Ishikawa (cell line): ENCODE results near the gene IFTAP.

Source experiments
- CEBPB ChIP-seq: IDR thresholded peaks from 2 replicates; pipeline ENCODE4 v1.6.1; 2012
- CREB1 ChIP-seq: IDR thresholded peaks from 2 replicates; pipeline ENCODE4 v1.6.1; 2012; ENCODE audit warnings: low read depth
- MAX ChIP-seq: IDR thresholded peaks from 2 replicates; pipeline ENCODE4 v1.6.1; 2012
- RAD21 ChIP-seq: IDR thresholded peaks from 2 replicates; pipeline ENCODE4 v1.6.1; 2012; ENCODE audit warnings: low read depth
- REST ChIP-seq: IDR thresholded peaks from 2 replicates; pipeline ENCODE4 v1.6.1; 2012; ENCODE audit warnings: low read depth, mild to moderate bottlenecking
- USF1 ChIP-seq: IDR thresholded peaks from 2 replicates; pipeline ENCODE4 v1.6.1; 2012

GRCh38 chr11:36574486-36574885 lies 19.8 kb upstream of the IFTAP start:
- TF ChIP-seq CEBPB, result no peak
- no peak for TF ChIP-seq REST
- no peak for TF ChIP-seq USF1
- no peak for TF ChIP-seq MAX
- TF ChIP-seq RAD21, result no peak
- no peak for TF ChIP-seq CREB1
